Raji (cell line): ENCODE data around the gene FYCO1.

Experiments used
- POLR2A ChIP-seq: IDR thresholded peaks from 2 replicates; pipeline ENCODE4 v1.6.1; 2011; ENCODE audit warnings: low read depth, low read length, control low read depth; ENCODE audit not compliant: insufficient read depth

Gene FYCO1

DNA sequence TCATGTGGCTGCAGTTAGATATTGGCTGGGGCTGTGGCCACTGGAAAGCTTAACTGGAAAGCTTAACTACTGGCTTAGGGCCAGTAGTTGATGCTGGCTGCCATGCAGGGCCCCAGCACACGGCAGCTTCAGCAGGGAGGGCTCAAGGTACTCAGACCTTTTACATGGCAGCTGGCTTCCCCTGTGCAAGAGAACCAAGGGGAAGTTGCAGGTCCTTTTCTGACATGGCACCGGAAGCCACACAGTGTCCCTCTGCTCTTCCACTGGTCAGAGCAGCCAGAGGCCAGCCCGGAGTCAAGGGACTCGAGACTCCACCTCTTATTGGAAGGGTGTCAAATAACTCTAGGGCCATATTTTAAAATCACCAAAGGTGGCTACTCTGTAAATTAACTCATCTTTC is 84.7 kb downstream of the FYCO1 start:
- TF ChIP-seq POLR2A, result no peak

DNA sequence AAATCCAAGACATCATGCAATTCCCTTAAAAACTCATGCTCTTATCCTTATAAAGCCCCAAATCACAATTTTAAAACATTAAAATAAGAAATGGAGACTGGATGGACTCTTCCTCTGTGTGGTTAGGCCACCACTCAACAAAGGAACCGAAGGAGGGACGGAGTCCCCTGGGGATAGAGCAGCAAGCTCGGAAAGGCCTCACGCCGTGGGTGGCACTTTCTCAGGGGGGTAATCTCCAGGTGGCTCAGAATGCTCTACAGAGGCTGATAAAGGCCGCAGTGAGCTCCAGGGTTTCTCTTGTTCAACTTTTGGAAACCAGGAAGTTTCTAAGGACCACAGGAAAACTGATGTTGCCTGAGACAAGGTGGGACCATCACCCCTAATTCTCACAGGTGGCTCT is 86.1 kb downstream of the FYCO1 start:
- TF ChIP-seq POLR2A, result no peak

- no peak for TF ChIP-seq POLR2A
Measured at GRCh38 chr3:45908761-45909160, 86.9 kb downstream of the FYCO1 start.

DNA sequence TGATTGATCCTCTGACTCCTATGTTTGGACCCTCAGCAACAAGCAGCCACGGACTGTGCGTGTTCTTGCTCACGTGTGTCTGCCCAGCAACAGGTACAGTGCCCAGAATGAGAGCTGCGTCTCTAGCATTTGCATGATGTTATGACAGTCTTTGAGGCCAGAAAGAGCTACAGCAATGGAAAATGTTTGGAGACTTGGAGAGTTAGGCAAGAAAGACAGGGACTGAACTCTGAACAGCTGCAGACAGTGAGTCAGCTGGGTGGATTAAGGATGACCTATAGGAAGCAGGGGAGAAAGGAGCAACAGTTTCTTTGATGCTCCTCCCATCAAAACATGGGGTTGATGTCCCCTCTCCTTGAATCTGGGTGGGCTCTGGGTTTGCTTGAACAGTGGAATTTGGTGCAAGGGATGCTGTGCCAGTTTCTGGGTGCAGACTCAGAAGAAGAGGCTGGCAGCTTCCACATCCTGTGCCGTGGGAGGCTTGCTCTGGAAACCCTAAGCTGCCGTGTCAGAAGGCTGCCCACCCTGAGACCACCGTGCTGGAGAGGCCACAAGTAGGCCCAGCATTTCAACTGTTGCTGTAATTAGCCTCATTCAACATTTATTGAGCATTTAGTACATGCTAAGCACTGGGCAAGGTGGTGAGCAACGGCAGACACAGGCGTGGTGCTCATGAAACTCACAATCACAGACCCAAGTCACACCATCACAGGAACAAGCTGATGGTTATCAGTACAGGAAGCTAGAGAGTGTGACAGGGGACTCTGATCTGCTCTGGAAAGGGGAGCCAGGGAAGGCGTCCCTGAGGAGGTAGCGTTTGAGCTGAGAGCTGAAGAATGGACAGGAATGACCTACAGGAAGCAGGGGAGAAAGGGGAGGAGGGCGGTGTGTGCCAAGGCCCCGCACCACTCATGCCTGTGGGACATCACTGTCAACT is 87.6 kb downstream of the FYCO1 start:
- no peak for TF ChIP-seq POLR2A

- TF ChIP-seq POLR2A, result no peak
Measured at GRCh38 chr3:45906681-45907407, 88.8 kb downstream of the FYCO1 start.

DNA sequence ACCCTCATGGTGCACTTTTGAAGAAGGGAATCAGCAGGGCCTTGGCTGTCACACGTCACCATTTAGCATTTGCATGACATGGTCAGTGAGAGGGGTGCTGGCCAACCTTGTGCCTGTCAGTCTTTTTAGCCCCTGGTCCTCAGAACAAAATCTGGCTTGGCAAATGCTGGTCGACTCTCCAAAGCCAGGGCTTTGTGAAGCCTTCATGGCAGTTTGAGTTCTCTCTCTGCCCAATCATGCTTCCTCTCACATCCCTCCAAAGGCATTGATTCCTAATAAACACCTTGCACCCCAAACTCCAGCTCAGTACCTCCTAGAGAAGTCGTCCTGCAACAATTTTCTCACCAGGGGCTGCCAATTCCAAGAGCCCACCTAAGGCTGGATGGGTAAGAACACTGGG is 89.9 kb downstream of the FYCO1 start:
- TF ChIP-seq POLR2A, result no peak

DNA sequence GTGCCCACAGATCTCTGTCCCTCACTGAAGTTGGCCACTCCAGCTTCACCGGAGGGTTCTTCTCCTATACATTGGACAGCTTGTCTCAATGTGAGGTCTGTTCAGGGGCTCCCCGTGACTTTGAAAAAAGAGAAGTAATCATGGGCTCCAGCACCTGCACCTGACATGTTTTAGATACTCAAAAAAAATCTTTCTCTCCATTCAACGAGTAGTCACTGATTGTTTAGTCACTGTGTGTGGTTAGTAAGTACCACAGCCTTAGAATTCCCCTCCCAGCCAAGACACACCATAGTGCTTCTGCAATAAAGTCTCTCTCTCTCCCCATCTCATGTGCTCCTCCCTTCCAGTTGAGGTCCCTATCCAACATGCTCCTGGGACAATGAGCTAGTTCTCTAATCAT is 90.7 kb downstream of the FYCO1 start:
- no peak for TF ChIP-seq POLR2A

DNA sequence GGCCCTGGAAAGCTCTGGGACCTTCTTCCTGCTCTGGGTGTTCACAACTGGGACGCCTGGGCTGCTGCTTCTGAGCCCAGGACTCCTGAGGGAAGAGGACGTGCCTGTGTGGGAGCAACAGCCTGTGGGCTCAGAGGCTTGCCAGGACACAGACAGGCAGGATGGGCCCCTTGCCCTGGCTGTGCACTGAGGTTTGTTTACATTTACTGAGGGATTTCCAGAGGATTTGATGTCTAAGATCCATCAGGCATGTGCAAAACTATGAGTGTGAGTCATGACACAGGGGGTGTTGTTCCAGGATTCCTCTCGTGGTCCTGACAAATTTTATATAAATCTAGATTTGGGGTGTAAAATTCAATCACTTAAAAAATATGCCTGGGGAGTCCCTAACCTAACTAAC is 98.7 kb downstream of the FYCO1 start:
- TF ChIP-seq POLR2A, result no peak

- no peak for TF ChIP-seq POLR2A
Measured at GRCh38 chr3:45895686-45896468, 99.7 kb downstream of the FYCO1 start.

GRCh38 chr3:45894015-45894414 is 101.6 kb downstream of the FYCO1 start:
- no peak for TF ChIP-seq POLR2A

DNA sequence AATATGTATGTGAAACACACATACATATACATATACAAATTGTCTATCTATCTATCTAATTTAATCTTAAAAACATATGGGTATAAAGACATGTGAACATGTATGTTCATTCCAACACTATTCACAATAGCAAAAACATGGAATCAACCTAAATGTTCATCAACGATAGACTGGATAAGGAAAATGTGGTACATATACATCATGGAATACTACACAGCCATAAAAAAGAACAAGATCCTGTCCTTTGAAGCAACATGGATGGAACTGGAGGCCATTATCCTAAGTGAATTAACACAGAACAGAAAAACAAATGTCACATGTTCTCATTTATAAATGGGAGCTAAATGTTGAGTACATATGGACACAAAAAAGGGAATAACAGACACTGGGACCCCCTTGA is 103.5 kb downstream of the FYCO1 start:
- TF ChIP-seq POLR2A, result no peak

GRCh38 chr3:45890405-45890804 is 105.2 kb downstream of the FYCO1 start:
- no peak for TF ChIP-seq POLR2A

- TF ChIP-seq POLR2A, result no peak
Measured at GRCh38 chr3:45889337-45889736, 106.3 kb downstream of the FYCO1 start.

- TF ChIP-seq POLR2A, result no peak
Measured at GRCh38 chr3:45887759-45888511, 107.7 kb downstream of the FYCO1 start.

- TF ChIP-seq POLR2A, result no peak
Measured at GRCh38 chr3:45887285-45887684, 108.3 kb downstream of the FYCO1 start.

DNA sequence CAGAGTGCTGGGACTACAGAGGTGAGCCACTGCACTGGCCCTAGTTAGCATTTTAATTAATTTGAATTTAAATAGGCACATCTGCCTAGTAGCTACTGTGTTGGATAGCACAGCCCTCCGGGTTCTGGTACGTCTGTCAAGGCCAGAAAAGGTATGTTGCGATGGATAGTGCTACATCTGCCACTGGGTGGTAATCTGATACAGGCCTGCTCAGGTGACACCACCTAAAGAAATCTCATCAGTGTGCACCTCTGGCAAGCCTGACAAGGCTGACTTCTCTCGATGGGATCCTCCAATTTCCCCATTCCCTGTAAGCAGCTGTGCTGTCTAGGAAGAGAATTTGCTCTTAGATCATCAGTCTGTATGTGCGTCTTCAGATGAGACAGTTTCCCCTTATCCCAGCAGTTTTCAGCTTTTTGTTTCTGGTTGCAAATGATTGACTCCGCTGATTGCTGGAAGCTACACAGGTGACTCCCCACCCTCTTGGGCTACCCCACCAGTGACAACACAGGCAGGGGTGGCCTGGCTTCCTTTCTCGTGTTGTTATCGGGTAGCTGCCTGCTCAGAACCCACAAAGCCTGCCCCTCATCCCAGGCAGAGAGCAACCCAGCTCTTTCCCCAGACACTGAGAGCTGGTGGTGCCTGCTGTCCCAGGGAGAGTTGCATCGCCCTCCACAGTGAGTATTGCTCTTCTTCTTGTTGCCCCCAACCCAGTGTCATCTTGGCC is 109.5 kb downstream of the FYCO1 start, which contains the start of gene CCR9:
Gene CCR9, plus strand, starts transcription at position 565 of the 727 bp plus-strand sequence. CDS start 8,391 bp downstream, outside the sequence.
- TF ChIP-seq POLR2A, result no peak
